ENCODE measurements around the gene AUTS2. TPM values are rescaled to one million over a fixed set of nuclear protein-coding genes. Genes with fewer than 3 reads are reported as not detected.

Gene AUTS2
- total and polyA plus RNA-seq, 7 experiments from 2014 or later, result 0.40 to 31.7 (median 4.2) TPM

- H3K27me3 Mint-ChIP-seq, result peaks cover 0 to 6% (median 4%) of the 10 kb centered on the region in 5 donors
- H3K4me1 Mint-ChIP-seq, result no peaks in the 10 kb centered on the region
- H3K36me3 Mint-ChIP-seq, result no peaks in the 10 kb centered on the region
- CTCF ChIA-PET, result no interaction called here
- H3K4me3 Mint-ChIP-seq, result no peak overlapping the region
- DNase-seq, result no peak
- no peak for ATAC-seq
- Histone ChIP-seq H3K9me3 (ENCODE audit: control insufficient read depth in 2 of 3, low read length in 3 of 3) (no peaks in the 10 kb centered on the region), H3K27me3 (ENCODE audit: control insufficient read depth in 2 of 2, insufficient read depth in 2 of 2, low read length in 2 of 2) (no peaks in the 10 kb centered on the region), H3K27ac (ENCODE audit: low read depth, low read length) (no peak overlapping the region), H3K36me3 (ENCODE audit: control insufficient read depth in 2 of 3, insufficient read depth in 3 of 3, low read length in 3 of 3) (no peaks in the 10 kb centered on the region), H3K4me1 (ENCODE audit: control insufficient read depth in 2 of 2, insufficient read depth in 2 of 2, low read length in 2 of 2) (no peaks in the 10 kb centered on the region), H3K4me3 (ENCODE audit: low read length) (no peak overlapping the region)
- POLR2A ChIA-PET, result no interaction called here
- no peak overlapping the region for H3K27ac Mint-ChIP-seq
- intact Hi-C loops (cut with micrococcal nuclease), result no loop called here
- H3K9me3 Mint-ChIP-seq, result peaks cover 0 to 2% (median 0%) of the 10 kb centered on the region in 11 donors
These were observed 203.7 kb downstream of the AUTS2 start for GRCh38 chr7:69801729-69802682.

- ATAC-seq (peak; percentile 31), DNase-seq (no peak)
- intact Hi-C loops (cut with micrococcal nuclease), result no loop called here
- H3K4me3 Mint-ChIP-seq, result no peak overlapping the region
- Histone ChIP-seq H3K27me3 (ENCODE audit: control insufficient read depth in 2 of 2, insufficient read depth in 2 of 2, low read length in 2 of 2) (no peaks in the 10 kb centered on the region), H3K4me3 (ENCODE audit: low read length) (no peak overlapping the region), H3K4me1 (ENCODE audit: control insufficient read depth in 2 of 2, insufficient read depth in 2 of 2, low read length in 2 of 2) (no peaks in the 10 kb centered on the region), H3K9me3 (ENCODE audit: control insufficient read depth in 2 of 3, low read length in 3 of 3) (no peaks in the 10 kb centered on the region), H3K27ac (ENCODE audit: low read depth, low read length) (no peak overlapping the region), H3K36me3 (ENCODE audit: control insufficient read depth in 2 of 3, insufficient read depth in 3 of 3, low read length in 3 of 3) (no peaks in the 10 kb centered on the region)
- peaks cover 0 to 6% (median 4%) of the 10 kb centered on the region in 5 donors for H3K27me3 Mint-ChIP-seq
- peak overlapping the region in 1 of 9 donors; percentile 39 for H3K27ac Mint-ChIP-seq
- CTCF ChIA-PET, result no interaction called here
- POLR2A ChIA-PET, result no interaction called here
- no peaks in the 10 kb centered on the region for H3K36me3 Mint-ChIP-seq
- no peaks in the 10 kb centered on the region for H3K4me1 Mint-ChIP-seq
- H3K9me3 Mint-ChIP-seq, result peaks cover 0 to 5% (median 0%) of the 10 kb centered on the region in 11 donors
These were observed 205.6 kb downstream of the AUTS2 start for GRCh38 chr7:69803699-69804516.

- POLR2A ChIA-PET, result no interaction called here
- Mint-ChIP-seq H3K36me3 (no peaks in the 10 kb centered on the region), H3K9me3 (peaks cover 0 to 5% (median 0%) of the 10 kb centered on the region in 11 donors), H3K4me1 (no peaks in the 10 kb centered on the region), H3K27ac (no peak overlapping the region), H3K27me3 (peaks cover 0 to 6% (median 4%) of the 10 kb centered on the region in 5 donors), H3K4me3 (no peak overlapping the region)
- intact Hi-C loops (cut with micrococcal nuclease), result no loop called here
- Histone ChIP-seq H3K4me1 (ENCODE audit: control insufficient read depth in 2 of 2, insufficient read depth in 2 of 2, low read length in 2 of 2) (no peaks in the 10 kb centered on the region), H3K9me3 (ENCODE audit: control insufficient read depth in 2 of 3, low read length in 3 of 3) (no peaks in the 10 kb centered on the region), H3K36me3 (ENCODE audit: control insufficient read depth in 2 of 3, insufficient read depth in 3 of 3, low read length in 3 of 3) (no peaks in the 10 kb centered on the region), H3K27ac (ENCODE audit: low read depth, low read length) (no peak overlapping the region), H3K4me3 (ENCODE audit: low read length) (no peak overlapping the region), H3K27me3 (ENCODE audit: control insufficient read depth in 2 of 2, insufficient read depth in 2 of 2, low read length in 2 of 2) (no peaks in the 10 kb centered on the region)
- DNase-seq, result no peak
- no peak for ATAC-seq
- CTCF ChIA-PET, result no interaction called here
These were observed 206.7 kb downstream of the AUTS2 start for GRCh38 chr7:69804962-69805361.

GRCh38 chr7:69808391-69808790 is 210.1 kb downstream of the AUTS2 start:
- Mint-ChIP-seq H3K9me3 (peaks cover 0 to 6% (median 0%) of the 10 kb centered on the region in 11 donors), H3K27me3 (no peaks in the 10 kb centered on the region), H3K36me3 (no peaks in the 10 kb centered on the region), H3K27ac (no peak overlapping the region), H3K4me1 (no peaks in the 10 kb centered on the region), H3K4me3 (no peak overlapping the region)
- H3K27me3 ChIP-seq (ENCODE audit: control insufficient read depth in 2 of 2, insufficient read depth in 2 of 2, low read length in 2 of 2), result no peaks in the 10 kb centered on the region
- intact Hi-C loops (cut with micrococcal nuclease), result no loop called here
- H3K36me3 ChIP-seq (ENCODE audit: control insufficient read depth in 2 of 3, insufficient read depth in 3 of 3, low read length in 3 of 3), result no peaks in the 10 kb centered on the region
- ChIA-PET POLR2A (no interaction called here), CTCF (no interaction called here)
- H3K4me1 ChIP-seq (ENCODE audit: control insufficient read depth in 2 of 2, insufficient read depth in 2 of 2, low read length in 2 of 2), result no peaks in the 10 kb centered on the region
- no peak for DNase-seq
- H3K9me3 ChIP-seq (ENCODE audit: control insufficient read depth in 2 of 3, low read length in 3 of 3), result no peaks in the 10 kb centered on the region
- no peak overlapping the region for H3K27ac ChIP-seq (ENCODE audit: low read depth, low read length)
- no peak overlapping the region for H3K4me3 ChIP-seq (ENCODE audit: low read length)
- no peak for ATAC-seq

- Histone ChIP-seq H3K36me3 (ENCODE audit: control insufficient read depth in 2 of 3, insufficient read depth in 3 of 3, low read length in 3 of 3) (no peaks in the 10 kb centered on the region), H3K27ac (ENCODE audit: low read depth, low read length) (no peak overlapping the region), H3K4me3 (ENCODE audit: low read length) (no peak overlapping the region), H3K9me3 (ENCODE audit: control insufficient read depth in 2 of 3, low read length in 3 of 3) (no peaks in the 10 kb centered on the region), H3K4me1 (ENCODE audit: control insufficient read depth in 2 of 2, insufficient read depth in 2 of 2, low read length in 2 of 2) (no peaks in the 10 kb centered on the region), H3K27me3 (ENCODE audit: control insufficient read depth in 2 of 2, insufficient read depth in 2 of 2, low read length in 2 of 2) (no peaks in the 10 kb centered on the region)
- intact Hi-C loops (cut with micrococcal nuclease), result no loop called here
- no peaks in the 10 kb centered on the region for H3K4me1 Mint-ChIP-seq
- no peaks in the 10 kb centered on the region for H3K36me3 Mint-ChIP-seq
- H3K27me3 Mint-ChIP-seq, result no peaks in the 10 kb centered on the region
- H3K27ac Mint-ChIP-seq, result no peak overlapping the region
- peaks cover 0 to 6% (median 0%) of the 10 kb centered on the region in 11 donors for H3K9me3 Mint-ChIP-seq
- ATAC-seq (no peak), DNase-seq (no peak)
- POLR2A ChIA-PET, result no interaction called here
- CTCF ChIA-PET, result no interaction called here
- H3K4me3 Mint-ChIP-seq, result no peak overlapping the region
These were observed 213.4 kb downstream of the AUTS2 start for GRCh38 chr7:69811476-69812308.

GRCh38 chr7:69812756-69813155 is 214.5 kb downstream of the AUTS2 start:
- ATAC-seq (no peak), DNase-seq (no peak)
- Mint-ChIP-seq H3K27ac (peak overlapping the region in 1 of 9 donors; percentile 32), H3K9me3 (peaks cover 0 to 2% (median 0%) of the 10 kb centered on the region in 11 donors), H3K27me3 (no peaks in the 10 kb centered on the region), H3K36me3 (no peaks in the 10 kb centered on the region), H3K4me3 (no peak overlapping the region), H3K4me1 (no peaks in the 10 kb centered on the region)
- H3K4me3 ChIP-seq (ENCODE audit: low read length), result no peak overlapping the region
- intact Hi-C loops (cut with micrococcal nuclease), result no loop called here
- no peak overlapping the region for H3K27ac ChIP-seq (ENCODE audit: low read depth, low read length)
- H3K36me3 ChIP-seq (ENCODE audit: control insufficient read depth in 2 of 3, insufficient read depth in 3 of 3, low read length in 3 of 3), result no peaks in the 10 kb centered on the region
- no peaks in the 10 kb centered on the region for H3K9me3 ChIP-seq (ENCODE audit: control insufficient read depth in 2 of 3, low read length in 3 of 3)
- CTCF ChIA-PET, result no interaction called here
- H3K4me1 ChIP-seq (ENCODE audit: control insufficient read depth in 2 of 2, insufficient read depth in 2 of 2, low read length in 2 of 2), result no peaks in the 10 kb centered on the region
- POLR2A ChIA-PET, result no interaction called here
- no peaks in the 10 kb centered on the region for H3K27me3 ChIP-seq (ENCODE audit: control insufficient read depth in 2 of 2, insufficient read depth in 2 of 2, low read length in 2 of 2)

All from naive thymus-derived CD4-positive, alpha-beta T cell (primary cell).